ENCODE results near the gene TACR1. TPM values are rescaled to one million over a fixed set of nuclear protein-coding genes. Genes with fewer than 3 reads are reported as not detected.
"Not testable (repeated sequence)": the region's sequence is repeated elsewhere in the genome, so short reads cannot be mapped to it uniquely, and the experiment has no call there.

Gene TACR1
- total RNA-seq, 2 experiments from 2014 or later, result not detected

DNA sequence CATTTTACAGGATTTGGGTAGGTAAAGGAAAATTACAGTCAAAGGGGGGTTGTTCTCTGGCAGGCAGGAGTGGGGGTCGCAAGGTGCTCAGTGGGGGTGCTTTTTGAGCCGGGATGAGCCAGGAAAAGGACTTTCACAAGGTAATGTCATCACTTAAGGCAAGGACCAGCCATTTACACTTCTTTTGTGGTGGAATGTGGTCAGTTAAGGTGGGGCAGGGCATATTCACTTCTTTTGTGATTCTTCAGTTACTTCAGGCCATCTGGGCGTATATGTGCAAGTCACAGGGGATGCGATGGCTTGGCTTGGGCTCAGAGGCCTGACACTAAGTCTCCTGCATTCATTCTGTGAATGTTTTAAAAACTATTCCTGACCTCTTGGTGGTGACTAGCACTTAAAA is 19.9 kb upstream of the TACR1 start:
- H3K4me3 Mint-ChIP-seq; H3K27me3 Mint-ChIP-seq; DNase-seq; POLR2A ChIA-PET; H3K36me3 Mint-ChIP-seq; H3K27ac Mint-ChIP-seq; H3K9me3 Mint-ChIP-seq; H3K4me1 Mint-ChIP-seq; ATAC-seq (ENCODE audit: low read depth): not testable (repeated sequence)

DNA sequence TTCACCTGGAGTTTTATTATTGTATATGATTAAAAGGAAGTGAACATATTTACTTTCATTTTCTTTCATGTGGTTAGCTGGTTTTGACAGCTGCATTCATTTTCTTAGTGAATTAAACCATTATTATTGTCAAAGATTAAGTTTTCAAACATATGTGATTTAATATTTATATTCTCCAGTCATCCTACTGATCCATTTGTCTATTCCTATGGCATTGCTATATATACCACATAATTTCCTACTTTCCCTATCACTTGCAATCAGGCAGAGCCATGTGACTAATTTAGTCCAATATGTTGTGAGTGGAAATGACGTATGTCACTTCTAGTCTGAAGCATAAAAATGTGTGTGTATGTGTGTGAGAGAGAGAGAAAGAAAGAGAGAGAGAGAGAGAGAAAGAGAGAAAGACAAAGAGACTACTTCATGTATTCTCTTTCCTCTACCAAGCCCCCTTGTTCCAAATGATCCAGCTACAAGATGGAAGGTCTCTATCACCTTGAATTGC is 12.0 kb upstream of the TACR1 start:
- H3K4me1 Mint-ChIP-seq, result peaks cover 4% of the 10 kb centered on the region
- POLR2A ChIA-PET, result no interaction called here
- no peak for ATAC-seq (ENCODE audit: low read depth)
- H3K36me3 Mint-ChIP-seq, result no peaks in the 10 kb centered on the region
- H3K27me3 Mint-ChIP-seq, result peaks cover 2% of the 10 kb centered on the region
- no peak for DNase-seq
- H3K9me3 Mint-ChIP-seq, result no peaks in the 10 kb centered on the region
- H3K27ac Mint-ChIP-seq, result no peak overlapping the region
- H3K4me3 Mint-ChIP-seq, result no peak overlapping the region

GRCh38 chr2:75210409-75210808 is 11.1 kb upstream of the TACR1 start:
- ATAC-seq (ENCODE audit: low read depth), result no peak
- H3K27ac Mint-ChIP-seq, result no peak overlapping the region
- peaks cover 11% of the 10 kb centered on the region for H3K27me3 Mint-ChIP-seq
- H3K9me3 Mint-ChIP-seq, result no peaks in the 10 kb centered on the region
- peaks cover 4% of the 10 kb centered on the region for H3K4me1 Mint-ChIP-seq
- H3K4me3 Mint-ChIP-seq, result no peak overlapping the region
- POLR2A ChIA-PET, result no interaction called here
- H3K36me3 Mint-ChIP-seq, result no peaks in the 10 kb centered on the region
- no peak for DNase-seq

- Mint-ChIP-seq H3K4me1 (peaks cover 4% of the 10 kb centered on the region), H3K27me3 (peaks cover 21% of the 10 kb centered on the region), H3K27ac (no peak overlapping the region), H3K36me3 (no peaks in the 10 kb centered on the region), H3K9me3 (peaks cover 2% of the 10 kb centered on the region), H3K4me3 (no peak overlapping the region)
- DNase-seq (no peak), ATAC-seq (ENCODE audit: low read depth) (no peak)
- POLR2A ChIA-PET, result no interaction called here
Measured at GRCh38 chr2:75208738-75209137, 9.4 kb upstream of the TACR1 start.

DNA sequence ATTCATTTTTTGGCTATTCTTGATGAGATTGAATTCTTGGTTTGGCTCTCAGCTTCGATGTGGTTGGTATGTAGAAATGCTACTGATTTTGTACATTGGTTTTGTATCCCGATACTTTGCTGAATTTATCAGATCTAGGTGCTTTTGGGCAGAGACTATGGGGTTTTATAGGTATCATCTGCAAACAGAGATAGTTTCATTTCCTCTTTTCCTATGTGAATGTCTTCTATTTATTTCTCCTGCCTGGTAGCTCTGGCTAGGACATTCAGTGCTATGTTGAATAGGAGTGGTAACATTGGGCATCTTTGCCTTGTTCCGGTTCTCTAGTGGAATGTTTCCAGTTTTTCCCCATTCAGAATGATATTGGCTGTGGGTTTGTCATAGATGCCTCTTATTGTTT is 5.5 kb upstream of the TACR1 start:
- H3K27ac Mint-ChIP-seq, result no peak overlapping the region
- ATAC-seq (ENCODE audit: low read depth) (no peak), DNase-seq (no peak)
- no peak overlapping the region for H3K4me3 Mint-ChIP-seq
- no peaks in the 10 kb centered on the region for H3K4me1 Mint-ChIP-seq
- H3K36me3 Mint-ChIP-seq, result no peaks in the 10 kb centered on the region
- POLR2A ChIA-PET, result no interaction called here
- peaks cover 2% of the 10 kb centered on the region for H3K9me3 Mint-ChIP-seq
- peaks cover 47% of the 10 kb centered on the region for H3K27me3 Mint-ChIP-seq

DNA sequence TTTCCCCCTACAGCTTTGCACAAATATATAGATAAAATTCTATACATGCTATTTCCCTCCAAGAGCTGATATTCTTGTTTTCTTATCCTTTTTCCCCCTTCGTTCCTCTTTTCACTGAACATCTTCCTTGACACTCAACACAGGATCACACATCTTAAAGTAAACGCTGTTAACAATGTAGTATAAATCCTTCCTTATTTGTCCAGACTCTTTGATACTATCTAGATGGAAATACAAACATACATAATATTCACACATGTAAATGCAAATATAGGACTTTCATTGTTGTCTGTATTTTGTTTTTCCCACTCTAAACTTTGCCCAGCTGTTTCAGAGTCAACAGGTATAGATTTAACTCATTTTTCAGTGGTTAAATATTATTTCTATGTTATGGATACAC is 3.0 kb upstream of the TACR1 start:
- no peaks in the 10 kb centered on the region for H3K36me3 Mint-ChIP-seq
- H3K4me3 Mint-ChIP-seq, result no peak overlapping the region
- peaks cover 2% of the 10 kb centered on the region for H3K9me3 Mint-ChIP-seq
- POLR2A ChIA-PET, result no interaction called here
- no peak for DNase-seq
- peaks cover 2% of the 10 kb centered on the region for H3K4me1 Mint-ChIP-seq
- H3K27ac Mint-ChIP-seq, result no peak overlapping the region
- ATAC-seq (ENCODE audit: low read depth), result no peak
- H3K27me3 Mint-ChIP-seq, result peaks cover 70% of the 10 kb centered on the region

GRCh38 chr2:75200140-75201096 is 1.1 kb upstream of the TACR1 start:
- POLR2A ChIA-PET, result no interaction called here
- Mint-ChIP-seq H3K4me1 (peaks cover 2% of the 10 kb centered on the region), H3K27ac (no peak overlapping the region), H3K36me3 (no peaks in the 10 kb centered on the region), H3K27me3 (peaks cover 68% of the 10 kb centered on the region), H3K4me3 (peak overlapping the region; percentile 19), H3K9me3 (peaks cover 2% of the 10 kb centered on the region)
- no peak for ATAC-seq (ENCODE audit: low read depth)
- peak; percentile 30 for DNase-seq

GRCh38 chr2:75195076-75195691 is 4.1 kb downstream of the TACR1 start:
- Mint-ChIP-seq H3K9me3 (no peaks in the 10 kb centered on the region), H3K27me3 (peaks cover 67% of the 10 kb centered on the region), H3K27ac (no peak overlapping the region), H3K4me1 (peaks cover 2% of the 10 kb centered on the region), H3K4me3 (no peak overlapping the region), H3K36me3 (no peaks in the 10 kb centered on the region)
- POLR2A ChIA-PET, result no interaction called here
- ATAC-seq (ENCODE audit: low read depth) (no peak), DNase-seq (no peak)

GRCh38 chr2:75194184-75194868 is 5.0 kb downstream of the TACR1 start:
- no peak for ATAC-seq (ENCODE audit: low read depth)
- Mint-ChIP-seq H3K9me3 (no peaks in the 10 kb centered on the region), H3K4me1 (no peaks in the 10 kb centered on the region), H3K36me3 (no peaks in the 10 kb centered on the region), H3K27me3 (peaks cover 62% of the 10 kb centered on the region), H3K27ac (no peak overlapping the region), H3K4me3 (no peak overlapping the region)
- POLR2A ChIA-PET, result no interaction called here
- no peak for DNase-seq

DNA sequence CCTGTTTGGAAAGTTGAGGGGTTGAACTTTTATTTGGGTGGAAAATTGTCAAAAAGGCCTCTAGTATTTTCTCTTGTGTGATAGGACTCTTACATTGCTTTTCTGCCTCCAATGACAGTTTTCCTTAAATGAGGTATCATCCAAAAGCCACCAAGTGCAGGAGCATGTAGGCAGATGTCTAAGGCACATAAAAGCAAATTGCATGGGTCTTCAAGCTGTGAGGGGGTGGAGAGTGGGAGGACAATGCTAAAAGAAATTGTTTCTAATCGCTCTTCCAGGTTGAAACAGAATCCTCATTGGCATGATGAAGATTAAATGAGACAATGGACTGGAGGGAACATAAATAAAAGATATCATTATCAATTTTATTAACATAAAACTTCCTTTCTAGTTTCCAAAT is 6.8 kb downstream of the TACR1 start:
- no peak overlapping the region for H3K27ac Mint-ChIP-seq
- no peak for ATAC-seq (ENCODE audit: low read depth)

DNA sequence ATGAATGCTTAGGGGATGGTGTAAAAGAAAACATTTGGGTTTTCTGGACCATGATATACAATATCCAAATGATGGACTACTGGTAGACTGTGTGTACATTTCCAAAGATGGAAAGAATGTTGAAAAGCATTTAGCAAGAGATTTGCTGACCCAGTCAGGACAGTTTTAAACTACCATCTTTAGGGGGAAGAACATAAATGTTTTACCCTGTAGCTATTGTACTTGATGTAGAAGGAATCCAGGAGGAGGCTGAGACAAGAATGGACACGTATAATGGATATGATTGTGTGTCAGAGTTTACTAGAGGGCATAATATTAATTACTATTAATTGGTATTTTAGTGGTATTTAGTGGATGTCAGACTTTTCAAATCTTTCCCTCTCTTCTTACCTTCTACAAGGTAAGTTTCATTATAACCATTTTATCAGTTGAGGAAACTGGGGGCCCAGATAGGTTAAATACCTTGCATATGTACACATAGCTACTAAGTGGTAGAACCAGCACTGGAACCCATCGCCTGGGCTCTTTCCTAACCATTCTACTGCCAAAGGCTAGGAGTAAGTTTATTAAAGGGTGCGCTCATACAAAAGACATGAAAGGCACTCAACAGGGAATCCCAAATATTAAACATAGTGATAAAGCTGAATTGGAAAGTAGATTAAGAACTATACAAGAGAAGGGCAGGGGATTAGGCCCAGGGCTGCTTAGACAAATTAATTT is 8.9 kb downstream of the TACR1 start:
- Mint-ChIP-seq H3K36me3 (no peaks in the 10 kb centered on the region), H3K4me3 (no peak overlapping the region), H3K4me1 (no peaks in the 10 kb centered on the region), H3K27me3 (peaks cover 38% of the 10 kb centered on the region), H3K9me3 (no peaks in the 10 kb centered on the region), H3K27ac (no peak overlapping the region)
- POLR2A ChIA-PET, result no interaction called here
- ATAC-seq (ENCODE audit: low read depth), result no peak
- no peak for DNase-seq

More for the DNA sequence above, 6.8 kb downstream of the TACR1 start:
- POLR2A ChIA-PET, result no interaction called here
- Mint-ChIP-seq H3K4me3 (no peak overlapping the region), H3K36me3 (no peaks in the 10 kb centered on the region), H3K27me3 (peaks cover 46% of the 10 kb centered on the region), H3K4me1 (no peaks in the 10 kb centered on the region), H3K9me3 (no peaks in the 10 kb centered on the region)
- DNase-seq, result no peak

GRCh38 chr2:75186821-75187220 is 12.5 kb downstream of the TACR1 start:
- H3K27ac Mint-ChIP-seq, result no peak overlapping the region
- H3K36me3 Mint-ChIP-seq, result no peaks in the 10 kb centered on the region
- ATAC-seq (ENCODE audit: low read depth) (no peak), DNase-seq (no peak)
- peaks cover 17% of the 10 kb centered on the region for H3K27me3 Mint-ChIP-seq
- POLR2A ChIA-PET, result no interaction called here
- H3K4me1 Mint-ChIP-seq, result no peaks in the 10 kb centered on the region
- H3K4me3 Mint-ChIP-seq, result no peak overlapping the region
- no peaks in the 10 kb centered on the region for H3K9me3 Mint-ChIP-seq

GRCh38 chr2:75182606-75183005 is 16.7 kb downstream of the TACR1 start:
- Mint-ChIP-seq H3K4me1 (no peaks in the 10 kb centered on the region), H3K4me3 (no peak overlapping the region), H3K9me3 (no peaks in the 10 kb centered on the region), H3K27me3 (peaks cover 7% of the 10 kb centered on the region), H3K27ac (no peak overlapping the region), H3K36me3 (no peaks in the 10 kb centered on the region)
- POLR2A ChIA-PET, result no interaction called here
- no peak for DNase-seq
- ATAC-seq (ENCODE audit: low read depth), result no peak
